Activated CD4-positive, alpha-beta T cell treated with anti-CD3 and anti-CD28 coated beads, Interleukin-2, amount 10 ng/mL, durations not matched to agents 24 days and 14 days (primary cell): ENCODE measurements around the gene RNU5B-1. TPM values are rescaled to one million over a fixed set of nuclear protein-coding genes. Genes with fewer than 3 reads are reported as not detected.
A peak's percentile ranks its signal among the peaks of the same experiment; 100 is the strongest.

ENCODE experiments used
- DNase-seq: peaks from one replicate; pipeline ENCODE4 v3.0.0; 2022
- H3K27ac Mint-ChIP-seq: one replicate; pipeline ENCODE4 v1.8.0; 2022; ENCODE audit warnings: mild to moderate bottlenecking, mixed read lengths
- H3K27me3 Mint-ChIP-seq: one replicate; pipeline ENCODE4 v1.8.0; 2022; ENCODE audit warnings: mixed read lengths
- H3K36me3 Mint-ChIP-seq: one replicate; pipeline ENCODE4 v1.8.0; 2022; ENCODE audit warnings: low read depth, mild to moderate bottlenecking, mixed read lengths
- H3K4me1 Mint-ChIP-seq: one replicate; pipeline ENCODE4 v1.8.0; 2021; ENCODE audit warnings: mixed read lengths
- H3K4me3 Mint-ChIP-seq: one replicate; pipeline ENCODE4 v1.8.0; 2022; ENCODE audit warnings: mild to moderate bottlenecking, moderate library complexity, mixed read lengths
- H3K9me3 Mint-ChIP-seq: one replicate; pipeline ENCODE4 v1.8.0; 2021; ENCODE audit warnings: mixed read lengths
- intact Hi-C: fragments of 100-400 bp; cut with micrococcal nuclease; formaldehyde crosslinking; loops from one replicate; pipeline ENCODE4 v1.15.1; 2023
- total RNA-seq: library from RNA; stranded (reverse); gene quantifications from 2 replicates; pipeline ENCODE4 v1.2.3, GENCODE V29; 2022

RNU5B-1 gene
- total RNA-seq, 1 donor from 2014 or later = not detected

DNA sequence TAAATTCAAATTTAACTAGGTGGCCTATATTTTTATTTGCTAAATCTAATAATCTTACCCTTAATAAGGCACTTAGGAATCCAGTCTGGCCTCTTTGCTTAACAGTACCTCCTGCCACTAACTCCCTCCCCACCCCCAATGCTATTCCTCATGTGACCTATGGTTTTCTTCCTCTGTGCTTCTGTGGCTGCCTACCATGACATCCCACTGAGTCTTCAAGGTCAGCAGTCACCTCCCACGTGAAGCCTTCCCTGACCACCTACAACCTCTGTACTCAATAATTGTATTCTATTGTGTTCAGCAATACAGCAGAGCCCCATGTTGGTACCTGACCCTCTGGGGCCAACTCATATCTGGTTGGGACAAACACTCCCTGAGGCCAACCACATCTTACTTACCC, 27.5 kb upstream of the RNU5B-1 start:
- Mint-ChIP-seq H3K27me3 (no peaks in the 10 kb centered on the region), H3K36me3 (peaks cover 4% of the 10 kb centered on the region), H3K27ac (no peak overlapping the region), H3K4me3 (no peak overlapping the region), H3K9me3 (no peaks in the 10 kb centered on the region), H3K4me1 (peaks cover 18% of the 10 kb centered on the region)
- no peak for DNase-seq
- intact Hi-C loops = no loop called here

DNA sequence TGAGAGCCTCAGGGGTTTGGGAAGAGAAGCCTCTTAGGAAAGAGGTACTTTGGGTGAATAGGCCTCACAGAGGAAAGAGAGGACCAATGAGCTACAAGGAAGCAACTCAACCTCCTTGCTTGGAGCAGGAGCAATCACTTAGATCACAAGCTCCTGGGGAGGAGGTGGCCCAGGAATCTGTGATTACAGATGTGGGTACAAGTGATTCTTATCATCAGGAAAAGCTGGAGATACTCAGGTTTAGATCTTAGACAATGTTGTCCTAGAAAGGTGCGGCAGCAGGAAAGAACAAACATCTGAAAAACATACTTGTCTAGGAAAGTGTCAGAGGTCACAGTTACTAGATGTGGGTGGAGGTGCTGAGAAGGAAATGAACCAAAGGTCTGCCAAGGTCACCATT, 26.0 kb upstream of the RNU5B-1 start:
- H3K27me3 Mint-ChIP-seq = no peaks in the 10 kb centered on the region
- H3K27ac Mint-ChIP-seq = no peak overlapping the region
- DNase-seq = no peak
- H3K36me3 Mint-ChIP-seq = peaks cover 13% of the 10 kb centered on the region
- intact Hi-C loops = no loop called here
- H3K4me1 Mint-ChIP-seq = peaks cover 23% of the 10 kb centered on the region
- no peaks in the 10 kb centered on the region for H3K9me3 Mint-ChIP-seq
- no peak overlapping the region for H3K4me3 Mint-ChIP-seq

GRCh38 chr15:65285291-65286068, 19.0 kb upstream of the RNU5B-1 start:
- H3K27me3 Mint-ChIP-seq = no peaks in the 10 kb centered on the region
- peak overlapping the region; percentile 88 for H3K4me3 Mint-ChIP-seq
- intact Hi-C loops = loop anchor here (1.0 to 2.0 kb wide), 2 partner anchors 10 to 153 kb away; partner anchors contain the start of gene PDCD7
- no peak for DNase-seq
- peaks cover 15% of the 10 kb centered on the region for H3K36me3 Mint-ChIP-seq
- H3K27ac Mint-ChIP-seq = peak overlapping the region; percentile 86
- peaks cover 27% of the 10 kb centered on the region for H3K4me1 Mint-ChIP-seq
- H3K9me3 Mint-ChIP-seq = no peaks in the 10 kb centered on the region

GRCh38 chr15:65286069-65286703, 18.3 kb upstream of the RNU5B-1 start:
- H3K4me1 Mint-ChIP-seq = peaks cover 27% of the 10 kb centered on the region

GRCh38 chr15:65286704-65287519, 17.6 kb upstream of the RNU5B-1 start, which contains the start of gene PARP16:
TSS of gene PARP16 (minus strand) at chr15:65286883. CDS start at chr15:65286426, 457 bp downstream.
- peak; percentile 98 for DNase-seq
- intact Hi-C loops = loop anchor here (1.0 to 2.0 kb wide), 2 partner anchors 8 to 154 kb away; partner anchors contain the start of gene PDCD7
- Mint-ChIP-seq H3K9me3 (no peaks in the 10 kb centered on the region), H3K4me1 (peaks cover 27% of the 10 kb centered on the region), H3K27ac (peak within 1 kb of the TSS; percentile 86), H3K36me3 (peaks cover 15% of the 10 kb centered on the region), H3K27me3 (no peaks in the 10 kb centered on the region), H3K4me3 (peak within 1 kb of the TSS; percentile 88)

More at GRCh38 chr15:65286069-65286703, 18.3 kb upstream of the RNU5B-1 start:
- H3K36me3 Mint-ChIP-seq = peaks cover 15% of the 10 kb centered on the region
- H3K9me3 Mint-ChIP-seq = no peaks in the 10 kb centered on the region
- H3K4me3 Mint-ChIP-seq = peak overlapping the region; percentile 88
- intact Hi-C loops = loop anchor here (1.0 to 2.0 kb wide), 2 partner anchors 9 to 153 kb away; partner anchors contain the start of gene PDCD7
- no peaks in the 10 kb centered on the region for H3K27me3 Mint-ChIP-seq
- no peak for DNase-seq
- peak overlapping the region; percentile 86 for H3K27ac Mint-ChIP-seq

- intact Hi-C loops = loop anchor here (2.0 kb wide), 1 partner anchor 155 kb away; the partner anchor contains the start of gene PDCD7
- peak overlapping the region; percentile 88 for H3K4me3 Mint-ChIP-seq
Measured at GRCh38 chr15:65287520-65287855, 17.0 kb upstream of the RNU5B-1 start.

DNA sequence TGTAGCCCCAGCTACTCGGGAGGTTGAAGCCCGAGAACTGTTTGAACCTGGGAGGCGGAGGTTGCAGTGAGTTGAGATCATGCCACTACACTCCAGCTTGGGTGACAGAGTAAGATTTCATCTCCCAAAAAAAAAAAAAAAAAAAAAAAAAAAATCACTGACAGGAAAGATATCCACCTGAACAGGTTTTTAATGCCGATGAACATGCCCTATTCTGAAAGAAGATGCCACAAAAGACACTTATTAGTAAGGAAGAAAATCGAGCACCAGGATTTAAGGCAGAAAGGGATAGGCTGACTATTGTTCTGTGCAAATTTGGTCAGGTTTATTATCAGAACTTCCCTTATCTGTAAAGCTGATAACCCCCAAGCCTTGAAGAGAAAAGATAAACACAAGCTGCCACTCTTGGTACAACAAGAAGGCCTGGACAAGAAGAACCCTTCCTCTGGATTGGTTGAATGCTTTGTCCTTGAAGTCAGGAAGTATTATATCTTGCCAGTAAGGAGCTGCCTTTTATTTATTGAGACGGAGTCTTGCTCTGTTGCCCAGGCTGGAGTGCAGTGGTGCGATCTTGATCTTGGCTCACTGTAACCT, 15.1 kb upstream of the RNU5B-1 start:
- intact Hi-C loops = no loop called here
- Mint-ChIP-seq H3K4me1 (peaks cover 28% of the 10 kb centered on the region), H3K36me3 (no peaks in the 10 kb centered on the region), H3K27me3 (no peaks in the 10 kb centered on the region), H3K27ac (no peak overlapping the region), H3K9me3 (no peaks in the 10 kb centered on the region), H3K4me3 (no peak overlapping the region)
- no peak for DNase-seq

More at GRCh38 chr15:65287520-65287855, 17.0 kb upstream of the RNU5B-1 start:
- Mint-ChIP-seq H3K27me3 (no peaks in the 10 kb centered on the region), H3K9me3 (no peaks in the 10 kb centered on the region), H3K4me1 (peaks cover 28% of the 10 kb centered on the region), H3K36me3 (peaks cover 11% of the 10 kb centered on the region), H3K27ac (peak overlapping the region; percentile 84)
- no peak for DNase-seq

DNA sequence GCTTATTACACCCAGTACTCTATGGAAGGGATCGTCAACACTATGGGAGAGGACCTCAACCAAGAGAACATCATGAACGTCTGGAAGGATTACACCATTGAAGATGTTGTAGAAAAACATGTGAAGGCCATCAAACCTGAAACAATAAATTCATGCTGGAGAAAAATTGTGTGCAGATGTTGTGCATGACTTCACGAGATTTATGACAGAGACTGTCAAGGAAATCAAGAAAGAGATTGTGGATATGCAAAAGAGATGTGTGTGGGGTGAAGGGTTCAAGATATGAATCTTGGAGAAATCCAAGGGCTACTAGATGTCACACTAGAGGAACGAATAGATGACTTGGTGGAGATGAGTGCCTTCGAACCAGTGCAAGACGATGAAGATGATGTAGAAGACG, 14.2 kb upstream of the RNU5B-1 start:
- Mint-ChIP-seq H3K4me3 (no peak overlapping the region), H3K9me3 (no peaks in the 10 kb centered on the region), H3K27ac (no peak overlapping the region), H3K27me3 (no peaks in the 10 kb centered on the region), H3K36me3 (no peaks in the 10 kb centered on the region), H3K4me1 (peaks cover 30% of the 10 kb centered on the region)
- no peak for DNase-seq
- intact Hi-C loops = loop anchor here (10.0 kb wide), 3 partner anchors 465 to 1195 kb away; partner anchors contain the start of genes CIAO2A, DENND4A, PIF1 and SNX1

- H3K4me3 Mint-ChIP-seq = no peak overlapping the region
- H3K27me3 Mint-ChIP-seq = no peaks in the 10 kb centered on the region
- intact Hi-C loops = loop anchor here (10.0 kb wide), 3 partner anchors 468 to 1198 kb away; partner anchors contain the start of genes CIAO2A, DENND4A, PIF1 and SNX1
- no peak for DNase-seq
- no peaks in the 10 kb centered on the region for H3K9me3 Mint-ChIP-seq
- no peak overlapping the region for H3K27ac Mint-ChIP-seq
- H3K36me3 Mint-ChIP-seq = no peaks in the 10 kb centered on the region
- peaks cover 26% of the 10 kb centered on the region for H3K4me1 Mint-ChIP-seq
Measured at GRCh38 chr15:65292938-65293518, 11.4 kb upstream of the RNU5B-1 start.

DNA sequence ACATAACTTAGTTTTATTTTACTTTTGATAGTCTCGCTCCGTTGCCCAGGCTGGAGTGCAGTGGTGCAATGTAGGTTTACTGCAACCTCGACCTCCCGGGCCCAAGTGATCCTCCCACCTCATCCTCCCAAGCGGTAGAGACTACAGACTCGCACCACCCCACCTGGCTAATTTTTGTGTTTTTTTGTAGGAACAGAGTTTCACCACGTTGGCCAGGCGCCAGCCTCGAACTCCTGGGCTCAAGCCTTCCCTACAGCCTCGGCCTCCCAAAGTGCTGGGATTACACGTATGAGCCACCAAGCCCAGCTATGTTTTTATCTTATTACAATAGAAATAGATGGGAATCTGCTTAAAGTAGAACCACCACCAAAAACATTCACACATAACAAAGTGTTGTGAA, 5.7 kb upstream of the RNU5B-1 start:
- H3K27me3 Mint-ChIP-seq = no peaks in the 10 kb centered on the region
- intact Hi-C loops = loop anchor here (5.0 to 10.0 kb wide), 5 partner anchors 51 to 1204 kb away; partner anchors contain the start of genes CIAO2A, DENND4A, PIF1 and SNX1
- no peaks in the 10 kb centered on the region for H3K9me3 Mint-ChIP-seq
- H3K4me3 Mint-ChIP-seq = peak overlapping the region; percentile 85
- peak overlapping the region; percentile 93 for H3K27ac Mint-ChIP-seq
- H3K36me3 Mint-ChIP-seq = no peaks in the 10 kb centered on the region
- peaks cover 26% of the 10 kb centered on the region for H3K4me1 Mint-ChIP-seq
- no peak for DNase-seq

DNA sequence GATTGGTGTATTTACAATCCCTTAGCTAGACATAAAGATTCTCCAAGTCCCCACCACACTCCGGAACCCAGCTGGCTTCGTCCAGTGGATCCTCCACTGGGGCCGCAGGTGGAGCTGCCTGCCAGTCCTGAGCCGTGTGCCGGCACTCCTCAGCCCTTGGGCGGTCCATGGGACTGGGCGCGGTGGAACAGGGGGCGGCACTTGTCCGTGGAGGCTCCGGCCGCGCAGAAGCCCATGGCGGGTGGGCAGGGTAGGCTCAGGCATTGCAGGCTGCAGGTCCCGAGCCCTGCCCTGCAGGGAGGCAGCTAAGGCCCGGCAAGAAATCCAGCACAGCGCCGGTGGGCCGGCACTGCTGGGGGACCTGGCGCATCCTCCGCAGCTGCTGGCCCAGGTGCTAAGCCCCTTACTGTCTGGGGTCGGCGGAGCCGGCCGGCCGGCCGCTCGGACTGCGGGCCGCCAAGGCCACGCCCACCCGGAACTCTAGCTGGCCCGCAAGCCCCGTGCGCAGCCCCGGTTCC, 3.5 kb upstream of the RNU5B-1 start:
- Mint-ChIP-seq H3K9me3 (no peaks in the 10 kb centered on the region), H3K27ac (peak overlapping the region; percentile 93), H3K4me3 (no peak overlapping the region), H3K4me1 (peaks cover 36% of the 10 kb centered on the region), H3K36me3 (no peaks in the 10 kb centered on the region), H3K27me3 (no peaks in the 10 kb centered on the region)
- intact Hi-C loops = loop anchor here (5.0 kb wide), 1 partner anchor 269 kb away; no protein-coding TSS in a partner anchor
- DNase-seq = no peak

GRCh38 chr15:65302061-65302460, 2.4 kb upstream of the RNU5B-1 start:
- no peaks in the 10 kb centered on the region for H3K9me3 Mint-ChIP-seq
- intact Hi-C loops = loop anchor here (5.0 kb wide), 1 partner anchor 270 kb away; no protein-coding TSS in a partner anchor
- no peak overlapping the region for H3K27ac Mint-ChIP-seq
- DNase-seq = no peak
- H3K4me3 Mint-ChIP-seq = no peak overlapping the region
- H3K27me3 Mint-ChIP-seq = peaks cover 4% of the 10 kb centered on the region
- H3K36me3 Mint-ChIP-seq = no peaks in the 10 kb centered on the region
- H3K4me1 Mint-ChIP-seq = peaks cover 31% of the 10 kb centered on the region
